IMR-90 (cell line): Measurements from ENCODE around the gene HMCN1. TPM values are rescaled to one million over a fixed set of nuclear protein-coding genes. Genes with fewer than 3 reads are reported as not detected.

ENCODE experiments used
- ATAC-seq: fragments of 200-7000 bp; cut with Tn5 transposase; 2 replicates; pipeline ENCODE4 v1.9.1; 2020; ENCODE audit warnings: low read depth, mild to moderate bottlenecking, moderate library complexity
- BruUV-seq: library from RNA; stranded (reverse); fragments of 400-500 nt; replicated peaks from 2 replicates; lab custom pipeline; 2021; lab: Mats Ljungman, UMichigan
- CTCF ChIA-PET: fragments of 300-600 bp; formaldehyde crosslinking; extraction: SDS; loops from one replicate; lab custom pipeline; 2021; ENCODE audit warnings: antibody characterized with exemption; lab: Yijun Ruan, JAX
- POLR2A ChIA-PET: fragments of 300-600 bp; sonication (Branson Sonifier 250); formaldehyde crosslinking; loops from one replicate; lab custom pipeline; 2022; ENCODE audit warnings: antibody characterized with exemption; ENCODE audit not compliant: unreplicated experiment; lab: Charles Lee
- DNase-seq: peaks from one replicate; pipeline ENCODE4 v3.0.0; 2013
- H2AFZ ChIP-seq: replicated peaks from 2 replicates; pipeline ENCODE3; 2013; ENCODE audit warnings: low read length, mild to moderate bottlenecking; ENCODE audit not compliant: poor library complexity
- H2AK5ac ChIP-seq: 2 replicates; pipeline ENCODE4 v1.6.1; 2013; ENCODE audit warnings: low read depth, low read length, inconsistent platforms
- H2AK9ac ChIP-seq: replicated peaks from 2 replicates; pipeline ENCODE3; 2013; ENCODE audit warnings: mild to moderate bottlenecking, low read depth, low read length, moderate library complexity; ENCODE audit not compliant: poor library complexity
- H2BK120ac ChIP-seq: 2 replicates; pipeline ENCODE4 v1.6.1; 2013; ENCODE audit warnings: low read depth, low read length, inconsistent platforms
- H2BK15ac ChIP-seq: 3 replicates; pipeline ENCODE4 v1.6.1; 2013; ENCODE audit warnings: low read depth, low read length, inconsistent platforms
- H2BK20ac ChIP-seq: 2 replicates; pipeline ENCODE4 v1.6.1; 2013; ENCODE audit warnings: low read depth, mild to moderate bottlenecking, inconsistent platforms, low read length, moderate library complexity
- H2BK5ac ChIP-seq: 2 replicates; pipeline ENCODE4 v1.6.1; 2013; ENCODE audit warnings: mild to moderate bottlenecking, low read depth, low read length, inconsistent platforms; ENCODE audit not compliant: poor library complexity, severe bottlenecking
- H3K14ac ChIP-seq: replicated peaks from 2 replicates; pipeline ENCODE4 v1.6.1; 2013; ENCODE audit warnings: low read depth, low read length, inconsistent platforms
- H3K18ac ChIP-seq: 2 replicates; pipeline ENCODE4 v1.6.1; 2013; ENCODE audit warnings: low read depth, low read length, control low read depth
- H3K23ac ChIP-seq: 2 replicates; pipeline ENCODE4 v1.6.1; 2013; ENCODE audit warnings: low read depth, low read length, inconsistent platforms
- H3K27ac ChIP-seq: 2 replicates; pipeline ENCODE4 v1.5.1; 2013; ENCODE audit warnings: mild to moderate bottlenecking, control low read depth, low read length; ENCODE audit not compliant: insufficient read depth
- H3K27me3 ChIP-seq: 2 replicates; pipeline ENCODE4 v1.6.1; 2013; ENCODE audit warnings: low read length; ENCODE audit not compliant: control insufficient read depth, insufficient read depth
- H3K36me3 ChIP-seq: 2 replicates; pipeline ENCODE4 v1.6.1; 2013; ENCODE audit warnings: low read length, mixed read lengths; ENCODE audit not compliant: control insufficient read depth, insufficient read depth
- H3K4ac ChIP-seq: 2 replicates; pipeline ENCODE4 v1.6.1; 2013; ENCODE audit warnings: low read depth, low read length, inconsistent platforms
- H3K4me1 ChIP-seq: 2 replicates; pipeline ENCODE4 v1.6.1; 2013; ENCODE audit warnings: low read length, mixed read lengths; ENCODE audit not compliant: control insufficient read depth, insufficient read depth
- H3K4me2 ChIP-seq: 2 replicates; pipeline ENCODE4 v1.6.1; 2013; ENCODE audit warnings: low read depth, mild to moderate bottlenecking, control low read depth, low read length, moderate library complexity
- H3K4me3 ChIP-seq: 2 replicates; pipeline ENCODE4 v1.5.1; 2013; ENCODE audit warnings: low read depth, mild to moderate bottlenecking, control low read depth, low read length, moderate library complexity; ENCODE audit not compliant: insufficient read depth
- H3K56ac ChIP-seq: 2 replicates; pipeline ENCODE4 v1.6.1; 2013; ENCODE audit warnings: low read length, inconsistent platforms; ENCODE audit not compliant: insufficient read depth; ENCODE audit errors: extremely low read depth
- H3K79me1 ChIP-seq, 2 experiments: 2 replicates each; pipeline ENCODE4 v1.6.1; 2013; ENCODE audit warnings: low read length in 2 of 2, inconsistent platforms in 1 of 2, low read depth in 1 of 2
- H3K9ac ChIP-seq: 2 replicates; pipeline ENCODE4 v1.6.1; 2013; ENCODE audit warnings: low read depth, low read length, control low read depth
- H3K9me1 ChIP-seq: 2 replicates; pipeline ENCODE4 v1.6.1; 2013; ENCODE audit warnings: low read length, inconsistent platforms; ENCODE audit not compliant: insufficient read depth
- H3K9me3 ChIP-seq: 2 replicates; pipeline ENCODE4 v1.6.1; 2013; ENCODE audit warnings: low read length; ENCODE audit not compliant: control insufficient read depth, insufficient read depth
- H4K20me1 ChIP-seq: 2 replicates; pipeline ENCODE4 v1.6.1; 2013; ENCODE audit warnings: low read length, inconsistent platforms; ENCODE audit not compliant: insufficient read depth
- H4K5ac ChIP-seq: 2 replicates; pipeline ENCODE4 v1.6.1; 2013; ENCODE audit warnings: mild to moderate bottlenecking, low read depth, low read length, control low read depth
- H4K8ac ChIP-seq, 2 experiments: 2 replicates each; pipeline ENCODE4 v1.6.1; 2013; ENCODE audit warnings: low read depth in 2 of 2, low read length in 2 of 2, control low read depth in 1 of 2, inconsistent platforms in 1 of 2
- H4K91ac ChIP-seq: 2 replicates; pipeline ENCODE4 v1.6.1; 2013; ENCODE audit warnings: low read depth, low read length, inconsistent platforms; ENCODE audit not compliant: insufficient read depth
- CEBPB ChIP-seq: IDR thresholded peaks from 2 replicates; pipeline ENCODE4 v1.6.1; 2012; ENCODE audit warnings: low read depth, low read length, improper control_type of control experiment
- CHD1 ChIP-seq: IDR thresholded peaks from 2 replicates; pipeline ENCODE4 v1.6.1; 2012; ENCODE audit warnings: low read depth, low read length, improper control_type of control experiment
- ELK1 ChIP-seq: fragments of 150-350 bp; IDR thresholded peaks from 2 replicates; pipeline ENCODE4 v1.6.1; 2016; ENCODE audit warnings: low read depth, mild to moderate bottlenecking, low read length, moderate library complexity, borderline replicate concordance
- FOS ChIP-seq: fragments of 150-350 bp; IDR thresholded peaks from 2 replicates; pipeline ENCODE4 v1.6.1; 2016; ENCODE audit warnings: low read depth, low read length
- MAFK ChIP-seq: IDR thresholded peaks from 2 replicates; pipeline ENCODE4 v1.6.1; 2012; ENCODE audit warnings: low read depth, low read length, improper control_type of control experiment
- MXI1 ChIP-seq: IDR thresholded peaks from 2 replicates; pipeline ENCODE4 v1.6.1; 2012; ENCODE audit warnings: low read depth, mild to moderate bottlenecking, low read length, moderate library complexity, borderline replicate concordance
- RAD21 ChIP-seq: IDR thresholded peaks from 2 replicates; pipeline ENCODE4 v1.6.1; 2012; ENCODE audit warnings: low read length, improper control_type of control experiment
- RCOR1 ChIP-seq: IDR thresholded peaks from 2 replicates; pipeline ENCODE4 v1.6.1; 2012; ENCODE audit warnings: mild to moderate bottlenecking, low read length, improper control_type of control experiment; ENCODE audit not compliant: insufficient replicate concordance
- RFX5 ChIP-seq: IDR thresholded peaks from 2 replicates; pipeline ENCODE4 v1.8.0; 2012; ENCODE audit warnings: low read depth, mild to moderate bottlenecking, low read length, moderate library complexity
- SMC3 ChIP-seq: fragments of 150-350 bp; IDR thresholded peaks from 2 replicates; pipeline ENCODE4 v1.6.1; 2016; ENCODE audit warnings: low read depth, mild to moderate bottlenecking, antibody characterized with exemption, low read length, moderate library complexity
- USF2 ChIP-seq: fragments of 150-350 bp; IDR thresholded peaks from 2 replicates; pipeline ENCODE4 v1.6.1; 2017; ENCODE audit warnings: mild to moderate bottlenecking, antibody characterized with exemption, low read length, low read depth
- WGBS, 2 experiments: methylation state at CpG; one replicate each; pipeline versions ENCODE4 v1.1.5 to v1.1.7; 2013; ENCODE audit warnings: missing lambda C conversion rate in 2 of 2; ENCODE audit not compliant: insufficient read length in 1 of 2; ENCODE audit errors: extremely low coverage in 2 of 2; 5-methylcytosine and 5-hydroxymethylcytosine counted together
- dilution Hi-C: fragments of 300-500 bp; cut with HindIII; formaldehyde crosslinking; loops from one replicate; pipeline ENCODE4 v1.14.3; 2018; ENCODE audit warnings: low sequenced_read_pairs; ENCODE audit not compliant: unreplicated experiment
- in situ Hi-C: fragments of 300-500 bp; cut with MboI; formaldehyde crosslinking; loops from 3 replicates; pipeline ENCODE4 v1.14.3; 2019; ENCODE audit warnings: low sequenced_read_pairs, inconsistent platforms, mixed read lengths
- intact Hi-C: fragments of 100-400 bp; cut with micrococcal nuclease; formaldehyde crosslinking; loops from 2 replicates; pipeline ENCODE4 v1.10.0; 2022
- polyA plus RNA-seq, 3 experiments: library from polyadenylated mRNA; depleted of rRNA; stranded (reverse); fragments of >200 nt; gene quantifications; 2 replicates each; pipeline ENCODE4 v1.2.3, GENCODE V29; 2012; ENCODE audit warnings: low replicate concordance in 1 of 3
- total RNA-seq: library from RNA; depleted of rRNA; stranded (reverse); fragments of >200 nt; gene quantifications from 2 replicates; pipeline ENCODE4 v1.2.3, GENCODE V29; 2012

HMCN1 gene
- total and polyA plus RNA-seq, 2 of the 4 experiments (the other 2 are of a cell fraction) = 6.1 to 11.7 TPM

- no peak overlapping the region for H2BK15ac ChIP-seq
- dilution Hi-C loops = no loop called here
- H2BK20ac ChIP-seq = no peak overlapping the region
- no peak overlapping the region for H4K8ac ChIP-seq
- no peak overlapping the region for H3K4me2 ChIP-seq
- H3K4me3 ChIP-seq = no peak overlapping the region
- no TSS peak for BruUV-seq
- H3K23ac ChIP-seq = no peak overlapping the region
- ATAC-seq (no peak), DNase-seq (no peak)
- no peak overlapping the region for H4K5ac ChIP-seq
- no peak overlapping the region for H4K91ac ChIP-seq
- no peak overlapping the region for H2BK5ac ChIP-seq
- no peak overlapping the region for H2AK9ac ChIP-seq
- in situ Hi-C loops = no loop called here
- H3K27ac ChIP-seq = no peak overlapping the region
- H3K56ac ChIP-seq = no peak overlapping the region
- no peak overlapping the region for H3K14ac ChIP-seq
- no peak overlapping the region for H2AFZ ChIP-seq
- no peaks in the 10 kb centered on the region for H3K27me3 ChIP-seq
- no peak for TF ChIP-seq FOS
- TF ChIP-seq RCOR1 = no peak
- TF ChIP-seq RFX5 = no peak
- no peak for TF ChIP-seq MXI1
- TF ChIP-seq USF2 = no peak
- no peak for TF ChIP-seq SMC3
- no peak for TF ChIP-seq MAFK
- TF ChIP-seq RAD21 = no peak
- no peak for TF ChIP-seq ELK1
- TF ChIP-seq CHD1 = no peak
- TF ChIP-seq CEBPB = no peak
- H3K36me3 ChIP-seq = no peaks in the 10 kb centered on the region
- ChIA-PET POLR2A (no interaction called here), CTCF (no interaction called here)
- H3K4me1 ChIP-seq = no peaks in the 10 kb centered on the region
- H3K18ac ChIP-seq = no peak overlapping the region
- intact Hi-C loops = no loop called here
- no peaks in the 10 kb centered on the region for H3K9me1 ChIP-seq
- H2BK120ac ChIP-seq = no peak overlapping the region
- H3K9me3 ChIP-seq = no peaks in the 10 kb centered on the region
- H3K79me1 ChIP-seq = no peaks in the 10 kb centered on the region
- no peak overlapping the region for H2AK5ac ChIP-seq
- H4K20me1 ChIP-seq = no peaks in the 10 kb centered on the region
- no peak overlapping the region for H3K4ac ChIP-seq
- WGBS, 2 experiments = no CpG with 5 or more reads among the region's 4 CpGs
- no peak overlapping the region for H3K9ac ChIP-seq
Measured at GRCh38 chr1:186129758-186130157, 395.6 kb downstream of the HMCN1 start.
